Transverse colon (tissue), 4 donors: ENCODE results near the gene KAZN. TPM values are rescaled to one million over a fixed set of nuclear protein-coding genes. Genes with fewer than 3 reads are reported as not detected.

Source experiments
- DNase-seq: peaks from one replicate; pipeline ENCODE4 v3.0.0-alpha.2; 2019
- H3K27ac ChIP-seq, 4 donors: fragments of 200-600 bp; sonication (generic); 2 replicates each; pipeline ENCODE4 v1.5.1; 2016 to 2018; ENCODE audit warnings: inconsistent platforms in 4 of 4
- H3K27me3 ChIP-seq: fragments of 200-600 bp; sonication (generic); 2 replicates; pipeline ENCODE4 v1.5.1; 2017; ENCODE audit warnings: inconsistent platforms
- H3K36me3 ChIP-seq, 4 donors: fragments of 200-600 bp; sonication (generic); 2 replicates each; pipeline ENCODE4 v1.5.1; 2017 to 2019; ENCODE audit warnings: inconsistent platforms in 4 of 4
- H3K4me1 ChIP-seq, 4 donors: fragments of 200-600 bp; sonication (generic); 2 replicates each; pipeline ENCODE4 v1.5.1; 2017 to 2020; ENCODE audit warnings: inconsistent platforms in 4 of 4
- H3K4me3 ChIP-seq, 4 donors: fragments of 200-600 bp; sonication (generic); 1 replicate in 1 of 4; 2 replicates in 3 of 4; pipeline versions ENCODE4 v1.5.1 to v1.6.1; 2017 to 2019; ENCODE audit warnings: inconsistent platforms in 4 of 4
- H3K9me3 ChIP-seq, 2 donors: fragments of 200-600 bp; sonication (generic); 2 replicates each; pipeline ENCODE4 v1.5.1; 2017 to 2019; ENCODE audit warnings: inconsistent platforms in 2 of 2
- CTCF ChIP-seq, 5 experiments: fragments of 200-600 bp in 3 of 5; fragments of 450-650 bp in 2 of 5; sonication (generic) in 3 of 5; IDR thresholded peaks; 1 replicate in 2 of 5; 2 replicates in 3 of 5; pipeline ENCODE4 v1.5.1; 2016 to 2017; ENCODE audit warnings: antibody characterized with exemption in 5 of 5, inconsistent platforms in 3 of 5, mild to moderate bottlenecking in 2 of 5, moderate library complexity in 1 of 5
- EP300 ChIP-seq: sonication (generic); formaldehyde crosslinking; IDR thresholded peaks from one replicate; pipeline ENCODE4 v1.6.1; 2017; ENCODE audit warnings: antibody characterized with exemption, low read depth
- POLR2A ChIP-seq: fragments of 450-650 bp; IDR thresholded peaks from one replicate; pipeline ENCODE4 v1.6.1; 2016; ENCODE audit warnings: antibody characterized with exemption, mild to moderate bottlenecking, moderate library complexity
- POLR2AphosphoS5 ChIP-seq, 3 donors: sonication (generic); formaldehyde crosslinking; IDR thresholded peaks; one replicate each; pipeline ENCODE4 v1.6.1; 2016; ENCODE audit warnings: antibody characterized with exemption in 3 of 3
- WGBS, 2 donors: methylation state at CpG; one replicate each; pipeline ENCODE4 v1.1.5; 2018; ENCODE audit warnings: low coverage in 1 of 2; 5-methylcytosine and 5-hydroxymethylcytosine counted together
- in situ Hi-C, 4 donors: fragments of 200-750 bp; cut with MboI; loops; one replicate each; pipeline versions ENCODE4 v1.15.0 to v1.15.1; 2017; ENCODE audit warnings: low sequenced_read_pairs in 3 of 4, low pct_ligation_motif_present in 1 of 4, low pct_unique_long_range_greater_than_20kb in 1 of 4
- intact Hi-C: fragments of 100-400 bp; cut with DNase I; formaldehyde crosslinking; loops from one replicate; pipeline ENCODE4 v1.15.1; 2023; ENCODE audit warnings: low total_unique reads
- total RNA-seq, 4 donors: library from RNA; depleted of rRNA; stranded (reverse); fragments of >200 nt; gene quantifications; one replicate each; pipeline ENCODE4 v1.1.0, GENCODE V29; 2016

Gene KAZN
- total RNA-seq, 4 donors from 2014 or later = 12.0 to 17.1 (median 16.2) TPM

- H3K36me3 ChIP-seq = no peaks in the 10 kb centered on the region
- TF ChIP-seq CTCF (IDR thresholded peaks at IDR 0.05) (no peak), EP300 (no peak), POLR2AphosphoS5 (IDR thresholded peaks at IDR 0.05) (no peak), POLR2A (no peak)
- H3K4me3 ChIP-seq = no peak overlapping the region
- no peaks in the 10 kb centered on the region for H3K9me3 ChIP-seq
- H3K27me3 ChIP-seq = no peaks in the 10 kb centered on the region
- intact Hi-C loops = no loop called here
- no peak for DNase-seq
- 88 to 100% methylated on average over 1 to 14 of the region's 14 CpGs for WGBS, 2 donors
- in situ Hi-C loops = no loop called here
- no peaks in the 10 kb centered on the region for H3K4me1 ChIP-seq
- no peak overlapping the region for H3K27ac ChIP-seq
These were observed 224.5 kb downstream of the KAZN start for GRCh38 chr1:14822996-14823395.

GRCh38 chr1:14824314-14824915, 225.9 kb downstream of the KAZN start:
- TF ChIP-seq EP300 = no peak
- TF ChIP-seq POLR2AphosphoS5 (IDR thresholded peaks at IDR 0.05) = no peak
- no peak for TF ChIP-seq POLR2A
- TF ChIP-seq CTCF (IDR thresholded peaks at IDR 0.05) = no peak
- H3K4me1 ChIP-seq = no peaks in the 10 kb centered on the region
- H3K36me3 ChIP-seq = no peaks in the 10 kb centered on the region
- no peak overlapping the region for H3K4me3 ChIP-seq
- 73 to 83% methylated on average over 4 to 6 of the region's 6 CpGs for WGBS, 2 donors
- in situ Hi-C loops = no loop called here
- intact Hi-C loops = no loop called here
- H3K27me3 ChIP-seq = no peaks in the 10 kb centered on the region
- no peaks in the 10 kb centered on the region for H3K9me3 ChIP-seq
- no peak overlapping the region for H3K27ac ChIP-seq
- DNase-seq = no peak

- 78 to 80% methylated on average over 4 to 7 of the region's 7 CpGs for WGBS, 2 donors
- intact Hi-C loops = no loop called here
- no peaks in the 10 kb centered on the region for H3K4me1 ChIP-seq
- peak overlapping the region in 2 of 4 donors; percentile 5 to 25 for H3K27ac ChIP-seq
- no peaks in the 10 kb centered on the region for H3K9me3 ChIP-seq
- DNase-seq = no peak
- no peak overlapping the region for H3K4me3 ChIP-seq
- TF ChIP-seq POLR2AphosphoS5 (IDR thresholded peaks at IDR 0.05) (no peak), EP300 (no peak), POLR2A (no peak), CTCF (IDR thresholded peaks at IDR 0.05) (no peak)
- in situ Hi-C loops = no loop called here
- no peaks in the 10 kb centered on the region for H3K36me3 ChIP-seq
- no peaks in the 10 kb centered on the region for H3K27me3 ChIP-seq
These were observed 226.9 kb downstream of the KAZN start for GRCh38 chr1:14825396-14825795.

GRCh38 chr1:14826172-14826636, 227.7 kb downstream of the KAZN start:
- peak; percentile 23 for DNase-seq
- intact Hi-C loops = no loop called here
- in situ Hi-C loops = no loop called here
- Histone ChIP-seq H3K27me3 (no peaks in the 10 kb centered on the region), H3K27ac (peak overlapping the region in 2 of 4 donors; percentile 5 to 25), H3K36me3 (no peaks in the 10 kb centered on the region), H3K4me3 (no peak overlapping the region), H3K4me1 (no peaks in the 10 kb centered on the region), H3K9me3 (no peaks in the 10 kb centered on the region)
- TF ChIP-seq POLR2AphosphoS5 (IDR thresholded peaks at IDR 0.05) (peak in 1 of 3 donors; percentile 37), POLR2A (no peak), EP300 (no peak), CTCF (IDR thresholded peaks at IDR 0.05) (no peak)
- 39 to 73% methylated on average over 4 to 13 of the region's 13 CpGs for WGBS, 2 donors
